Measurements from ENCODE around the gene RASGRP4. TPM values are rescaled to one million over a fixed set of nuclear protein-coding genes. Genes with fewer than 3 reads are reported as not detected.

Gene RASGRP4, protein sequence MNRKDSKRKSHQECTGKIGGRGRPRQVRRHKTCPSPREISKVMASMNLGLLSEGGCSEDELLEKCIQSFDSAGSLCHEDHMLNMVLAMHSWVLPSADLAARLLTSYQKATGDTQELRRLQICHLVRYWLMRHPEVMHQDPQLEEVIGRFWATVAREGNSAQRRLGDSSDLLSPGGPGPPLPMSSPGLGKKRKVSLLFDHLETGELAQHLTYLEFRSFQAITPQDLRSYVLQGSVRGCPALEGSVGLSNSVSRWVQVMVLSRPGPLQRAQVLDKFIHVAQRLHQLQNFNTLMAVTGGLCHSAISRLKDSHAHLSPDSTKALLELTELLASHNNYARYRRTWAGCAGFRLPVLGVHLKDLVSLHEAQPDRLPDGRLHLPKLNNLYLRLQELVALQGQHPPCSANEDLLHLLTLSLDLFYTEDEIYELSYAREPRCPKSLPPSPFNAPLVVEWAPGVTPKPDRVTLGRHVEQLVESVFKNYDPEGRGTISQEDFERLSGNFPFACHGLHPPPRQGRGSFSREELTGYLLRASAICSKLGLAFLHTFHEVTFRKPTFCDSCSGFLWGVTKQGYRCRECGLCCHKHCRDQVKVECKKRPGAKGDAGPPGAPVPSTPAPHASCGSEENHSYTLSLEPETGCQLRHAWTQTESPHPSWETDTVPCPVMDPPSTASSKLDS
- total RNA-seq (2013; cell fraction: nucleolus; rRNA removed) = 3.5 and 4.8 TPM in 2 replicates
- total RNA-seq (2014; rRNA removed) (4.8 and 5.7 TPM in 2 replicates), total RNA-seq (2014; rRNA removed; fragmentation: Illumina TruSeq; extraction: Trizol) (2.0 and 2.8 TPM in 2 replicates), total RNA-seq (2021) (5.9 TPM in 2 replicates), polyA plus RNA-seq (2011; rRNA removed) (0.04 and 0.24 TPM in 2 replicates), polyA plus RNA-seq (2014; fragmentation: Illumina TruSeq; extraction: Trizol) (4.2 and 5.5 TPM in 2 replicates), polyA plus RNA-seq (2014; fragmentation: Nextera tagmentation; extraction: Ambion mirVana) (under 1 TPM; 0.26 to 0.55 TPM), polyA plus RNA-seq (2014; rRNA removed) (6.6 and 7.4 TPM in 2 replicates), polyA plus RNA-seq (2016; fragmentation: Nextera tagmentation; extraction: Ambion mirVana) (1 to 10 TPM; 2.4 to 3.8 TPM), polyA minus RNA-seq (2011; rRNA and poly(A)+ RNA removed) (0.21 TPM in 1 of 2 replicates, not detected in the other), Bru-seq, nascent RNA (percentile 38 among the genes with signal in this experiment), BruChase-seq, experiment 1, labeled RNA remaining after a 6-hour chase (percentile 34 among the genes with signal in this experiment), BruChase-seq, experiment 2, labeled RNA remaining after a 2-hour chase (percentile 31 among the genes with signal in this experiment)
- 1.2 TPM for polyA plus RNA-seq (2011; ENCODE audit: low read depth)
- polyA plus RNA-seq (2011; cell fraction: cytosol; rRNA removed) = 0.22 and 0.30 TPM in 2 replicates
- polyA plus RNA-seq (2011; cell fraction: nucleus; rRNA removed) = 0.38 and 0.55 TPM in 2 replicates
- 2.5 and 2.6 TPM in 2 replicates for polyA plus RNA-seq (2012)
- not detected in 2 replicates for polyA minus RNA-seq (2011; cell fraction: cytosol; rRNA and poly(A)+ RNA removed)
- polyA minus RNA-seq (2011; cell fraction: nucleus; rRNA and poly(A)+ RNA removed) = 0.12 TPM in 1 of 2 replicates, not detected in the other
- long read RNA-seq, experiment 1 = 0 reads
- long read RNA-seq, experiment 2 = 0 reads

GRCh38 chr19:38425810-38426466 lies at the start of gene RASGRP4:
Gene RASGRP4 (minus strand): TSS chr19:38426219. CDS start chr19:38426091, 128 bp downstream.
- Histone ChIP-seq H3K79me2 (ENCODE audit: control insufficient read depth, insufficient read depth, low read length) (no peaks in the 10 kb centered on the region), H3K4me1 (ENCODE audit: control insufficient read depth, insufficient read depth, low read length) (peaks cover 16% of the 10 kb centered on the region), H3K27ac (ENCODE audit: control insufficient read depth, insufficient read depth) (peak within 1 kb of the TSS; percentile 4; the same call in 1 of the 2 replicates), H3K27me3 (replicated peaks in 1 of 2; ENCODE audit: control insufficient read depth in 2 of 2, insufficient read depth in 2 of 2, low read length in 1 of 2) (no peaks in the 10 kb centered on the region), H3K4me3 (peak within 1 kb of the TSS; percentile 44; the same call in 1 of the 2 replicates), H4K20me1 (ENCODE audit: control insufficient read depth, insufficient read depth) (no peaks in the 10 kb centered on the region), H3K9ac (ENCODE audit: control insufficient read depth, insufficient read depth, low read length) (peak within 1 kb of the TSS; percentile 32), H2AFZ (ENCODE audit: control insufficient read depth, low read depth, low read length) (peak within 1 kb of the TSS; percentile 43), H3K36me3 (ENCODE audit: control insufficient read depth in 2 of 2, insufficient read depth in 2 of 2, low read length in 1 of 2) (no peaks in the 10 kb centered on the region), H3K9me3 (replicated peaks; ENCODE audit: control insufficient read depth, insufficient read depth, low read length) (no peaks in the 10 kb centered on the region), H3K4me2 (ENCODE audit: control insufficient read depth, insufficient read depth) (peak within 1 kb of the TSS; percentile 19)
- RAD21 ChIA-PET (ENCODE audit: unreplicated experiment) = interaction anchor here (0.6 to 1.3 kb wide), 3 partner anchors 22 to 438 kb away, joined by 3 to 5 read pairs (median 4); partner anchors contain the start of gene FAM98C
- no peak for FAIRE-seq
- POLR2A ChIA-PET = no interaction called here
- intact Hi-C loops (cut with micrococcal nuclease; ENCODE audit: unreplicated experiment) = no loop called here
- WGBS (ENCODE audit: insufficient coverage, insufficient replicate concordance, low lambda C conversion rate, missing lambda C conversion rate) = 29% methylated on average over 18 of the region's 20 CpGs
- peak; percentile 71 for ATAC-seq
- in situ Hi-C loops (cut with MboI) = no loop called here
- no peak for DNase-seq (ENCODE audit: low read depth, low spot score)
- SMC1A ChIA-PET (ENCODE audit: uncharacterized antibody, unreplicated experiment) = interaction anchor here (0.8 to 3.7 kb wide), 2 partner anchors 22 to 462 kb away, joined by 3 to 17 read pairs; partner anchors contain the start of gene FAM98C
- BruUV-seq (replicated peaks) = no TSS peak
- CTCF ChIA-PET = interaction anchor here (0.7 to 2.1 kb wide), 3 partner anchors 22 to 199 kb away, joined by 3 to 9 read pairs (median 4); partner anchors contain the start of gene FAM98C
- no peak for TF ChIP-seq MAX (IDR thresholded peaks at IDR 0.05; ENCODE audit: low read depth, low read length)
- no peak for TF ChIP-seq SIN3A (IDR thresholded peaks at IDR 0.05; ENCODE audit: low read depth, low read length)
- no peak for TF ChIP-seq ZNF384 (IDR thresholded peaks at IDR 0.05; ENCODE audit: borderline replicate concordance, low read depth, low read length)
- TF ChIP-seq, protein P1, sequence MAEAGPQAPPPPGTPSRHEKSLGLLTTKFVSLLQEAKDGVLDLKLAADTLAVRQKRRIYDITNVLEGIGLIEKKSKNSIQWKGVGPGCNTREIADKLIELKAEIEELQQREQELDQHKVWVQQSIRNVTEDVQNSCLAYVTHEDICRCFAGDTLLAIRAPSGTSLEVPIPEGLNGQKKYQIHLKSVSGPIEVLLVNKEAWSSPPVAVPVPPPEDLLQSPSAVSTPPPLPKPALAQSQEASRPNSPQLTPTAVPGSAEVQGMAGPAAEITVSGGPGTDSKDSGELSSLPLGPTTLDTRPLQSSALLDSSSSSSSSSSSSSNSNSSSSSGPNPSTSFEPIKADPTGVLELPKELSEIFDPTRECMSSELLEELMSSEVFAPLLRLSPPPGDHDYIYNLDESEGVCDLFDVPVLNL (IDR thresholded peaks at IDR 0.05; ENCODE audit: low read depth, low read length) = no peak
- TF ChIP-seq KDM1A (IDR thresholded peaks at IDR 0.05; ENCODE audit: borderline replicate concordance) = no peak
- TF ChIP-seq CEBPB (IDR thresholded peaks at IDR 0.05; ENCODE audit: borderline replicate concordance in 1 of 2, low read depth in 2 of 2, low read length in 2 of 2) = no peak
- TF ChIP-seq SREBF2 (IDR thresholded peaks at IDR 0.05; ENCODE audit: low read length) = no peak
- no peak for TF ChIP-seq GATAD2B (conservative IDR thresholded peaks at IDR 0.05; ENCODE audit: low read depth)
- TF ChIP-seq GABPA (IDR thresholded peaks at IDR 0.05; ENCODE audit: low read depth) = no peak
- TF ChIP-seq, protein P2, sequence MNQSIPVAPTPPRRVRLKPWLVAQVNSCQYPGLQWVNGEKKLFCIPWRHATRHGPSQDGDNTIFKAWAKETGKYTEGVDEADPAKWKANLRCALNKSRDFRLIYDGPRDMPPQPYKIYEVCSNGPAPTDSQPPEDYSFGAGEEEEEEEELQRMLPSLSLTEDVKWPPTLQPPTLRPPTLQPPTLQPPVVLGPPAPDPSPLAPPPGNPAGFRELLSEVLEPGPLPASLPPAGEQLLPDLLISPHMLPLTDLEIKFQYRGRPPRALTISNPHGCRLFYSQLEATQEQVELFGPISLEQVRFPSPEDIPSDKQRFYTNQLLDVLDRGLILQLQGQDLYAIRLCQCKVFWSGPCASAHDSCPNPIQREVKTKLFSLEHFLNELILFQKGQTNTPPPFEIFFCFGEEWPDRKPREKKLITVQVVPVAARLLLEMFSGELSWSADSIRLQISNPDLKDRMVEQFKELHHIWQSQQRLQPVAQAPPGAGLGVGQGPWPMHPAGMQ (IDR thresholded peaks at IDR 0.05; ENCODE audit: borderline replicate concordance) = no peak
- TF ChIP-seq CBX3 (IDR thresholded peaks at IDR 0.05; ENCODE audit: borderline replicate concordance, low read depth) = no peak
- no peak for TF ChIP-seq YBX1 (IDR thresholded peaks at IDR 0.05)
- no peak for TF ChIP-seq TCF7 (IDR thresholded peaks at IDR 0.05; ENCODE audit: borderline replicate concordance)
- TF ChIP-seq SRF (IDR thresholded peaks at IDR 0.05; ENCODE audit: low read depth in 2 of 2, low read length in 2 of 2) = no peak
- no peak for TF ChIP-seq ZBED1 (IDR thresholded peaks at IDR 0.05; ENCODE audit: borderline replicate concordance)
- no peak for TF ChIP-seq SMAD1 (IDR thresholded peaks at IDR 0.05; ENCODE audit: low read depth, partially characterized antibody)

Data from GM12878 (cell line).